Gastroesophageal sphincter (tissue), 3 donors: ENCODE data around the gene SERTAD2.

Experiments used
- CTCF ChIP-seq, 4 experiments: fragments of 200-600 bp in 2 of 4; fragments of 450-650 bp in 2 of 4; sonication (generic) in 1 of 4; IDR thresholded peaks; one replicate each; pipeline ENCODE4 v1.5.1; 2017 to 2019; ENCODE audit warnings: antibody characterized with exemption in 4 of 4, mild to moderate bottlenecking in 2 of 4, moderate library complexity in 2 of 4
- POLR2A ChIP-seq, 2 donors: fragments of 450-650 bp; IDR thresholded peaks; one replicate each; pipeline ENCODE4 v1.6.1; 2017; ENCODE audit warnings: antibody characterized with exemption in 2 of 2, mild to moderate bottlenecking in 2 of 2, moderate library complexity in 1 of 2

GRCh38 chr2:64637000-64637635 is 16.6 kb downstream of the SERTAD2 start:
- TF ChIP-seq CTCF (IDR thresholded peaks at IDR 0.05) (no peak), POLR2A (IDR thresholded peaks at IDR 0.05) (no peak)
